NCI-H1930 (cell line): ENCODE data around the gene IRF9.
A peak's percentile ranks its signal among the peaks of the same experiment; 100 is the strongest.

ENCODE experiments used
- DNase-seq, 2 experiments: peaks; one replicate each; lab custom pipeline; 2025; lab: John Stamatoyannopoulos, UW

IRF9 gene

DNA sequence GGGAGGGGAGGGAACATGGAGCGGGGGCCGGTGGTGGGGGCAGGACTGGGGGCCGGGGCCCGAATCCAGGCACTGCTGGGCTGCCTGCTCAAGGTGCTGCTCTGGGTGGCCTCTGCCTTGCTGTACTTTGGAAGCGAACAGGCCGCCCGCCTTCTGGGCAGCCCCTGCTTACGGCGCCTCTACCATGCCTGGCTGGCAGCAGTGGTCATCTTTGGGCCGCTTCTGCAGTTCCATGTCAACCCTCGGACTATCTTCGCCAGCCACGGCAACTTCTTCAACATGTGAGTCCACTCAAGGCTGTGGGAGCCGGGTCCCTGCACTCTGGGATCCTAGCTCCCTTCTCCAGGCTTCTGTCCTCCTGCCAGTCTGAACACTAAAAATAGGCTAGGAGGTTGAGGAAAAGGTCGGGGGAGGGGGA is 29.5 kb upstream of the IRF9 start:
- DNase-seq = no peak

DNA sequence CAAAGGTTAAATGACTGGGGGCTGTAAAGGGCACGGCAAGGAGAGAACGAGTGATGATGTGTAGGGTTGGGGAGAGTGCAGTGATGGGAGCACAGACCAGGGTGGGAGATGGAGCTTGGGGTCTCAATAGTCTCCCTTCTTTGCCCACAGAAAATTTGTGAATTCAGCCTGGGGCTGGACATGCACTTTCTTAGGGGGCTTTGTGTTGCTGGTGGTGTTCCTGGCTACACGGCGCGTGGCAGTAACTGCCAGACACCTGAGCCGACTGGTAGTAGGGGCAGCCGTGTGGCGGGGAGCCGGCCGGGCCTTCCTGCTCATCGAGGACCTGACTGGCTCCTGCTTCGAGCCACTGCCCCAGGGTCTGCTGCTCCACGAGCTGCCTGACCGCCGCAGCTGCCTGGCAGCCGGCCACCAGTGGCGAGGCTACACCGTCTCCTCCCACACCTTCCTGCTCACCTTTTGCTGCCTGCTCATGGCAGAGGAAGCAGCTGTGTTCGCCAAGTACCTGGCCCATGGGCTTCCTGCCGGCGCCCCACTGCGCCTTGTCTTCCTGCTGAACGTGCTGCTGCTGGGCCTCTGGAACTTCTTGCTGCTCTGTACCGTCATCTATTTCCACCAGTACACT is 28.9 kb upstream of the IRF9 start:
- DNase-seq = no peak

DNA sequence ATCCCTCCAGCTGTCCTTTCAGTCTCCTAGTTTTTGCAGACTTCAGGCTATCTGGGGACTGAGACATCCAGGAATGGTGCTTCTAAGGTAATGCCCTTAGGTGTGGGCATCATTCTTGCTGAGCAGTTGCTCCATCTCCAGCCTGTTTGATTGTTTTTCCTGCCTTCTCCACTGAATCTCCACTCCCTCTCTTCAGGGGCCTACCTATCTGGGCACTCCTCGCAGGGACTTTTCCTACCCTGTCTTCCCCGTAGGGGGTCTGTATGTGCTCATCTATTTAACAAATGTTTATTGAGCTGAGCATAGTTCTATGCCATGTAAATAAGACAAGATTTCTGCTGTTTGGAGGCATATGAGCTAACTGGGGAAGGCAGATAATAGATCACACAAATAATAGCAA is 28.1 kb upstream of the IRF9 start:
- no peak for DNase-seq

- DNase-seq = no peak
These were observed 27.3 kb upstream of the IRF9 start for GRCh38 chr14:24133735-24134134.

- no peak for DNase-seq
These were observed 25.6 kb upstream of the IRF9 start for GRCh38 chr14:24135584-24135833.

DNA sequence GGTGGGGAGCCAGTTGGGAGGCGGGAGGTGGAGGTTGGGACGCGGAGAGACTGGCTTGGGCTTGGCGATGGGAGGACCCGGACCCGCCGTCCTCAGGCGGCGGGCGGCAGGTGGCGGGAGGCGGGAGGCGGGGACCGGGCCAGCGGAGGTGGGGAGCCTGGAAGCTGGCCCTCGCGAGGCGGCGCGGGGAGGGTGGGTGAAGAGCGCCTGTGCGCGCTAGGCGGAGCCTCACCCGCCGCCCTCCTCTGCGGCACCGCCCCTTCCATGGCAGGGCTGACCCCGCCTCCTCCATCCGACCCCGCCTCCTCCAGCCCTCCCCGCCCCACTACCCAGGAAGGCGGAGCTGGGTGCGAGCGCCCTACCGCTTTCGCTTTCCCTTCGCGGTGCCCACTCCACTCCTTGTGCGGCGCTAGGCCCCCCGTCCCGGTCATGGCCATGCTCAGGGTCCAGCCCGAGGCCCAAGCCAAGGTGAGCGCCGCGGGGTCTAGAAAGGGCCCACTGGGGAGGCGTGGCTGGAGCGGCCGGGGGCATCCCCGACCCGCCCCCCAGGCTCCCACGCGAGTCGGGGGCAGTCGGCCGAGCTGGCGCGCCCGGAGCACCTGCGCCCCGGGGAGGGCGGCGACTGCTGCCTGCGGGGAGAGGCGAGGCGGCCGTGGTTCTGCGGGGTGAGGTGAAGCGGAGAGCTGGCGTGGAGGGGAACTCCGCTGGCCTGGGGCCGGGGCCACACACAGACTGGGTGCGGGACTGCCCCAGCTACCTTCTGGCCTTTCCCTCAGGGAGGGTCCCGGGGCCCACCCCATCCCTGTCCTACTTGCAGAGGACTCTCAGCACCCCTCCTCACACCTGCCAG is 25.0 kb upstream of the IRF9 start, which contains the start of gene PSME1:
PSME1 (plus strand) TSS at position 361 of the 850 bp plus-strand sequence; CDS start at position 430, 69 bp downstream.
- DNase-seq = peak; percentile 86 to 93

- DNase-seq = no peak
These were observed 24.2 kb upstream of the IRF9 start for GRCh38 chr14:24136684-24137528.

DNA sequence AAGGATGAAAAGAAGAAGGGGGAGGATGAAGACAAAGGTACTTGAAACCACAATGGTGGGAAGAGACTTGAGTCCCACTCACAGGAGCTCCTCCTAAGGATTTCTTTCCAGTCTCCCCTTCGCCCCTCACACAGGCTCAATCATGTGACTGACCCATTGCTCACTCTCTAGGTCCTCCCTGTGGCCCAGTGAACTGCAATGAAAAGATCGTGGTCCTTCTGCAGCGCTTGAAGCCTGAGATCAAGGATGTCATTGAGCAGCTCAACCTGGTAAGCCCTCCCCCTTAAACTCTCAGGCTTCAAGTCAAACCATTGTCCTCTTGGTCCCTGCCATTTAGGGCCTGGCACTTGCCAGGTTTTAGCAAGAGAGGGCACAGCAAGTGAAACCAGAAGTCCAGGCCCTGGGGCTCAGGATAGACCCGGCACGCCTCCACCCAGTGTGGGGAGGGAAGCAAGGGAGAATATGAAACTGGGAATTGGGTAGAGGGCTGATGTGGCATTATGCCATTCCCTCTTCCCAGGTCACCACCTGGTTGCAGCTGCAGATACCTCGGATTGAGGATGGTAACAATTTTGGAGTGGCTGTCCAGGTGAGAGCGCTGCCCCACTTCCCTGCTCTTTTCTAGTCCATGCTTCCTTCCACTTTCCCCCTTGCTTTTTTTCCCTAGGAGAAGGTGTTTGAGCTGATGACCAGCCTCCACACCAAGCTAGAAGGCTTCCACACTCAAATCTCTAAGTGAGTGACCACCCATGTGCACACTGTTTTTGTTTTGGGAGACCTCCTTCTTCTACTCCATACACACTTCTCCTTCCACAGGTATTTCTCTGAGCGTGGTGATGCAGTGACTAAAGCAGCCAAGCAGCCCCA is 23.3 kb upstream of the IRF9 start:
- no peak for DNase-seq

DNA sequence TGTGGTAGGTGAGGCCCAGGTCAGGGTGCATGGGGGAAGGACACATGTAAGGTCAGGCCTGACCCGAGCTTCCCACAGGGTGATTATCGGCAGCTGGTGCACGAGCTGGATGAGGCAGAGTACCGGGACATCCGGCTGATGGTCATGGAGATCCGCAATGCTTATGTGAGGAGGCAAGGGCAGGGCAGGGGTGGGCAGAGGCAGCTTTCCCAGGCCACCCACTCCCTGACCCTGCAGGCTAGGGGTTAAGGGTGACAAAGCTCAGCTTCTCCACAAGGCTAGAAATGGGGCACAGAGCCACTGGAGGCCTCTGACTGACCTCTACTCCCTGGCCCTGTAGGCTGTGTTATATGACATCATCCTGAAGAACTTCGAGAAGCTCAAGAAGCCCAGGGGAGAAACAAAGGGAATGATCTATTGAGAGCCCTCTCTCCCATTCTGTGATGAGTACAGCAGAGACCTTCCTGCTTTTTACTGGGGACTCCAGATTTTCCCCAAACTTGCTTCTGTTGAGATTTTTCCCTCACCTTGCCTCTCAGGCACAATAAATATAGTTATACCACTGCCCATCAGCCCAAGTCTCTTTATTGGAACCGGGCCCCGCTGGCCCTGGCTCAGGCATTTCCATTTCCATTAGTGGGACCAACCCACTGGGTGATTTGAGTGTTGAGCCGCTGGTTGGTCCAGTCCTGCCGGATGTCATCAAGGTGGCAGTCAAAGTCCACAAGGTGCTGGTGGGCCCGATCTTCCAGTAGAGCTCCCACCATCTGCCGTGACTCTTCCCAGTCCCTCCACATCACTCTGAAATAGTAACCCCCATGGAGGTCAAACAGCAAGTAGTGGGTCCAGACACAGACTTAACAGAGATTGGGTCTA is 22.4 kb upstream of the IRF9 start:
- no peak for DNase-seq

DNA sequence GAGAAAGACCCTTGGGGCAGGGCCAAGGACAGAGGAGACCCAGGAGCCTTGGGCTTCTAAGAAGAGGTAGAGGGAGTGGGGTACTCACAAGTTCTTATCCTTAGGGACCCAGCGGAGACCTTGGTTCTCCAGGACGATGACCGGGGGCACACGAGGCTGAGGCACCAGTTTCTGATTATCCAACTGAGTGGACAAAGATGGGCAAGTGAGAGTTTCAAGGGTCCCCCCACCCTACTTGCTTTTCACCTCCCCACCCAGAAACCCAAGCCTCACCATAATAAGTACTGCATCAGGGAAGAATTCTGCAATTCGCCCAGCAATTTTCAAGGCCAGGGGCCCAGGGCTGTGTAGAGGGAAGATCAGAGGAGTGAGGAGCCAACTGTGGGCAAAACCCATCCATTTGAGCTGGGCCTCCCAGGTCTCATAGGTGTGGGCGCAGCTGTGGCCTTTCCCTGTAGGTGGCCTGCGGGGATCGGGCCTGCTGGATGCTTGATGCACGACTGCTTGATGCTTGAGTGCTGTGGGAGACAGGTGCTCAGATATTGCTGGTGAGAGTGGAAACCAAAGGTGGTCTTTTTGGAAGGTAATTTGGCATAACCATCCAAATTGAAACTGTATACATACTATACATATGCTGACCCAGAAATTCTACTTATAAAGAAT is 21.7 kb upstream of the IRF9 start:
- no peak for DNase-seq

GRCh38 chr14:24141097-24141880 is 19.8 kb upstream of the IRF9 start, which contains the start of gene EMC9:
TSS of gene EMC9 (minus strand) at chr14:24141591. CDS start at chr14:24141304, 287 bp downstream.
- peak; percentile 99 for DNase-seq

DNA sequence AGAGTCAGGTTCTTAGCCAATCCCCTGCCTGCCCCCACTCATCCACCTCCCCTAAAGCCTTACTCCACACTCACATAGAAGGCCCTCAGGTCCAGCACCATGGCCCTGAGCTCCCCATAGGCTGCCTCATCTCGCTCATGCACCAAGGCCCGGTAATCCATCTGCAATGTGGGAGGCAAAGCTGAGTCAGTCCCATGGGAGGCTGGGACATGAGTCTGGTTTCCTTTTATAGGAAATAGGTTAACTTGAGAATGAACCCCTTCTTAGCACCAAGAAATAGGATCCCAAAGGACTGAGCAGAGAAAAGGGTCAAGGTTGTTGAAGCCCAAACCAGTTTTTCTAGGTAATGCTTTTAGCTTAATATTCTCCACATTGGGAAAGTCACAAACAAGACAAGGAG is 17.6 kb upstream of the IRF9 start:
- no peak for DNase-seq

GRCh38 chr14:24144451-24144850 is 16.6 kb upstream of the IRF9 start:
- no peak for DNase-seq

GRCh38 chr14:24145219-24145618 is 15.8 kb upstream of the IRF9 start:
- no peak for DNase-seq

- DNase-seq = no peak
These were observed 15.2 kb upstream of the IRF9 start for GRCh38 chr14:24145690-24146452.

DNA sequence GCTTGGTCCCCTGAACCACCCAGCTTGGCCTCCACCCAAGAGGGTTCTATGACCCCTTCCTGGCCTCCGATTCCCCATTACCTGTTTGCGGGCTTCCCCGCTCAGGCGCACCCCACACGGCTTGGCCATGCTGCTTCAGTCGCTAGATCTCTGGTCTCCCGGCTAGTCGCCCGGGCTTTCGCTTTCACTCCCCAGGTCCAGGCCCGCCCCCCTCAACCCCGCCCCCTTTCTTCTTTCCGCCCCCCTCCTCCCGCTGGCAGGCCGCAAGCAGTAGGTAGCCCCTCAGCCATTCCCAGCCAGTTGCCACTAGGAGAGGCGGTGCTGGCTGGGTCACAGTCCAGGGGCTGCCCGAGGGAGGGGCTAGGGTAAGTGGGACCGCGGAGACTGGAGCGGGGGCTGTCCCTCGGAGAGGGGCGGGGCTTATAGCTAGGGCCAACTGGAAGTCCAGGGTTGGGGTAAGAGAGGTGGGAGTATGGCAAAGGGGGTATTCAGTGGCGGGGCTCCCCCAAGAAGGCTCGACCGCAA is 14.6 kb upstream of the IRF9 start, which contains the start of gene PSME2:
PSME2 (minus strand) TSS at position 158 of the 525 bp plus-strand sequence; CDS start at position 129, 29 bp downstream.
- DNase-seq = peak; percentile 93 to 95

DNA sequence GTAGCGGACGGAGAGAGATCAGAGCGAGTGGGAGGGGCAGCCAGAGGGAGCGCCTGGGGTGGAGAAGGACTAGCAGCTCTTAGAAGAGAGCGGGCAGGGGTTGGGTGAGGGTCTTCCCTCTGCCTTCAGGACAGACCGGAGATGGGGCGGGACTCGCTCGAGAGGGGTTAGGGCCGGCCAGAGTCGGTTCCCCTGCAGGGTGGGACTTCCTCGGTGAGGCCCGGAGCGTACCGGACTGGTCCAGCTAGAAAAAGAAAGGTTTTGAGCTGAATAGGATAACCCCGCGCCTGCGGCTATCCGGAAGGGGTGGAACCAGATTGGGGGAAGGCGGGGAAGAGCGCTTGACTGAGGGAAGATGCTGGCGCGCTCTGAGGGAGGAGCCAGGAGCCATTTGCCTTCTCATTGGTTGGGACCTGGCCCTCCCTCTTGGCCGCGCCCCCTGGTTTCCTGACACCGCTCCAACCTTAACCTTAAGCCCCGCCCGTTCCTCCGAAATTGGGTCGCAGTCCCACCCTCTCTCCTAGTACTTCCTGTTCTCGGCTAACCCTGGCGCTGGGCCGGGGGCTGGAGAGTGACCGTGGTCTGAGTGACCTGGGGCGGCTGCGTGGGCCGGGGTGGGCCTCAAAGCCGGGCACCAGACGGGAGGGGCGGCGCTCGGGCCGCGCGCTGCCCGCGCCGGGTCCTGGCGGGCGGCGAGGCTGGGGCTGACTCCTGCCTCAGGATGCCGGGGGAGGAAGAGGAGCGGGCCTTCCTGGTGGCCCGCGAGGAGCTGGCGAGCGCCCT is 13.9 kb upstream of the IRF9 start, which contains the start of gene RNF31:
RNF31 (plus strand) TSS at position 521 of the 783 bp plus-strand sequence; CDS start at position 722, 201 bp downstream.
- DNase-seq = peak; percentile 94 to 95
